ENCODE data around the gene FA2H. TPM values are rescaled to one million over a fixed set of nuclear protein-coding genes. Genes with fewer than 3 reads are reported as not detected.

Gene FA2H
- total RNA-seq, 1 donor from 2014 or later: not detected

- Mint-ChIP-seq H3K36me3 (no peaks in the 10 kb centered on the region), H3K4me3 (no peak overlapping the region), H3K27me3 (ENCODE audit: insufficient read depth, low read depth) (peaks cover 10% of the 10 kb centered on the region), H3K4me1 (peaks cover 16% of the 10 kb centered on the region), H3K27ac (peak overlapping the region; percentile 34), H3K9me3 (peaks cover 10% of the 10 kb centered on the region)
- H3F3A ChIP-seq (ENCODE audit: low read depth): no peaks in the 10 kb centered on the region
- no peak overlapping the region for H3K27ac ChIP-seq
- H3K9ac ChIP-seq: no peak overlapping the region
- no peak overlapping the region for H2AFZ ChIP-seq (replicated peaks)
- TF ChIP-seq EZH2phosphoT487 (IDR thresholded peaks at IDR 0.05) (no peak), CTCF (IDR thresholded peaks at IDR 0.05) (peak; percentile 61), EZH2 (IDR thresholded peaks at IDR 0.05) (no peak)
- H3K36me3 ChIP-seq: no peaks in the 10 kb centered on the region
- H3K4me2 ChIP-seq: no peak overlapping the region
- H4K20me1 ChIP-seq (ENCODE audit: low read depth): no peaks in the 10 kb centered on the region
- DNase-seq (ENCODE audit: low spot score): no peak
- no peaks in the 10 kb centered on the region for H3K27me3 ChIP-seq
- H3K79me2 ChIP-seq (ENCODE audit: low read depth): no peaks in the 10 kb centered on the region
- H3K4me3 ChIP-seq: no peak overlapping the region
- no peaks in the 10 kb centered on the region for H3K4me1 ChIP-seq
- no peaks in the 10 kb centered on the region for H3K9me3 ChIP-seq (ENCODE audit: low read depth)
These were observed 47.9 kb downstream of the FA2H start for GRCh38 chr16:74726716-74727115.

- no peak overlapping the region for H3K4me3 Mint-ChIP-seq
- Histone ChIP-seq H3K4me2 (no peak overlapping the region), H3K27ac (no peak overlapping the region), H3F3A (ENCODE audit: low read depth) (no peaks in the 10 kb centered on the region), H3K9me3 (ENCODE audit: low read depth) (no peaks in the 10 kb centered on the region), H3K4me1 (no peaks in the 10 kb centered on the region), H3K27me3 (no peaks in the 10 kb centered on the region), H2AFZ (replicated peaks) (no peak overlapping the region), H3K36me3 (no peaks in the 10 kb centered on the region), H3K9ac (no peak overlapping the region), H3K4me3 (no peak overlapping the region), H3K79me2 (ENCODE audit: low read depth) (no peaks in the 10 kb centered on the region), H4K20me1 (ENCODE audit: low read depth) (no peaks in the 10 kb centered on the region)
- peaks cover 10% of the 10 kb centered on the region for H3K27me3 Mint-ChIP-seq (ENCODE audit: insufficient read depth, low read depth)
- peaks cover 16% of the 10 kb centered on the region for H3K4me1 Mint-ChIP-seq
- H3K27ac Mint-ChIP-seq: no peak overlapping the region
- H3K36me3 Mint-ChIP-seq: no peaks in the 10 kb centered on the region
- DNase-seq (ENCODE audit: low spot score): no peak
- peaks cover 10% of the 10 kb centered on the region for H3K9me3 Mint-ChIP-seq
- TF ChIP-seq EZH2phosphoT487 (IDR thresholded peaks at IDR 0.05): no peak
- TF ChIP-seq EZH2 (IDR thresholded peaks at IDR 0.05): no peak
- no peak for TF ChIP-seq CTCF (IDR thresholded peaks at IDR 0.05)
These were observed 48.8 kb downstream of the FA2H start for GRCh38 chr16:74725651-74726455.

- Histone ChIP-seq H3K9me3 (ENCODE audit: low read depth) (no peaks in the 10 kb centered on the region), H2AFZ (replicated peaks) (peak overlapping the region; percentile 64), H3K4me1 (no peaks in the 10 kb centered on the region), H3K27me3 (no peaks in the 10 kb centered on the region), H3K4me2 (no peak overlapping the region), H3K36me3 (no peaks in the 10 kb centered on the region), H3K4me3 (no peak overlapping the region), H3K79me2 (ENCODE audit: low read depth) (no peaks in the 10 kb centered on the region), H3F3A (ENCODE audit: low read depth) (no peaks in the 10 kb centered on the region), H3K27ac (no peak overlapping the region), H4K20me1 (ENCODE audit: low read depth) (no peaks in the 10 kb centered on the region), H3K9ac (no peak overlapping the region)
- Mint-ChIP-seq H3K36me3 (no peaks in the 10 kb centered on the region), H3K4me1 (peaks cover 13% of the 10 kb centered on the region), H3K4me3 (no peak overlapping the region), H3K27ac (peak overlapping the region; percentile 88), H3K9me3 (peaks cover 10% of the 10 kb centered on the region), H3K27me3 (ENCODE audit: insufficient read depth, low read depth) (peaks cover 10% of the 10 kb centered on the region)
- TF ChIP-seq CTCF (IDR thresholded peaks at IDR 0.05) (no peak), EZH2 (IDR thresholded peaks at IDR 0.05) (no peak), EZH2phosphoT487 (IDR thresholded peaks at IDR 0.05) (no peak)
- DNase-seq (ENCODE audit: low spot score): no peak
These were observed 49.6 kb downstream of the FA2H start for GRCh38 chr16:74724820-74725549.
